GM19239 (cell line): ENCODE measurements around the gene GNAT2.
A peak's percentile ranks its signal among the peaks of the same experiment; 100 is the strongest.
"Not testable (repeated sequence)": the region's sequence is repeated elsewhere in the genome, so short reads cannot be mapped to it uniquely, and the experiment has no call there.

ENCODE experiments used
- DNase-seq: peaks from one replicate; pipeline ENCODE4 v3.0.0; 2011; ENCODE audit warnings: low spot score; ENCODE audit not compliant: insufficient read length
- FAIRE-seq: peaks from 2 replicates; lab custom pipeline; 2011; peaks lifted over from hg19 to GRCh38; lab: Jason Lieb, UNC

The GNAT2 gene

DNA sequence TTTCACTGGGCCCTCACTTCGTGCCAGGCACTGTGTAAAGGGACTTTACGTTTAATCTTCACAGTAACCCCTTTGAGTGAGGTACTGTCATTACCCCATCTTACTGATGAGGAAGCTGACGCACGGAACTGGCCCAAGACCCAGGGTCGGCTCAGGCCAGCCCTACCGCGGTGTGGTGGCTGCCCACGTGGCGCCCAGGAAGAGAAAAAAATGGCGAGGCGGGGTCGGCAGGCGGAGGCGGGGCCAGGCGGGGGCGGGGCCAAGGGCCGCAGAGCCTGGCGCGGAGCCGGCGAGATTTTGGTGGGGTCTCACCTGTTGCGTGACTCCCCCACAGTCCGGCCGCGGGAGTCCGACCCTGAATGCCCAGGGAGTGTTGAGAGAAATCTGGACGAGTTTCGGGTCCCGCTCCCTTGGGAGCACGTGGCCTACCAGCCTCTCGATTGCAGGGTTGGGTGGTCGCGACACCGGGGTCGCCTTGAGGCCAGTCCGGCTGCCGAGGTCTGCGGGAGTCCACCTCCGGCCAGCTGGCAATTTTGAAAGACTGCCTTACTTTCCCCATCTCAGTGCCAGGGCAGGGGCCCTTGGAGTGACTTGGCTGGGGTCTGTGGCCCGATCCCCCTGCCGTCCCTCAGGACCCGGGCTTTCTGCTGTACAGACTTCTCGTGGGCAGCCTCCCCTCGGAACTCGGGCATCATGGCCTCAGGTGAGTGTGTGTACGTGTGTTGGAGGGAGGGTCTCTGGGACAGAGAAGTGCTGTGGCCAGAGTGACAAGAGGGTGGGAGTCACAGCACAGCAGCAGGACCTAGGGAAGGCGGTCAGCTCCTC, at the start of gene GNAT2, which contains the start of gene AMPD2:
Gene GNAT2 (minus strand): TSS at position 41 of the 825 bp plus-strand sequence. CDS start 6,746 bp downstream, outside the sequence.
Gene AMPD2 (plus strand): TSS at position 262 of the 825 bp plus-strand sequence. CDS start 1,339 bp downstream, outside the sequence.
- peak; percentile 75 for DNase-seq
- FAIRE-seq, result peak; percentile 84

DNA sequence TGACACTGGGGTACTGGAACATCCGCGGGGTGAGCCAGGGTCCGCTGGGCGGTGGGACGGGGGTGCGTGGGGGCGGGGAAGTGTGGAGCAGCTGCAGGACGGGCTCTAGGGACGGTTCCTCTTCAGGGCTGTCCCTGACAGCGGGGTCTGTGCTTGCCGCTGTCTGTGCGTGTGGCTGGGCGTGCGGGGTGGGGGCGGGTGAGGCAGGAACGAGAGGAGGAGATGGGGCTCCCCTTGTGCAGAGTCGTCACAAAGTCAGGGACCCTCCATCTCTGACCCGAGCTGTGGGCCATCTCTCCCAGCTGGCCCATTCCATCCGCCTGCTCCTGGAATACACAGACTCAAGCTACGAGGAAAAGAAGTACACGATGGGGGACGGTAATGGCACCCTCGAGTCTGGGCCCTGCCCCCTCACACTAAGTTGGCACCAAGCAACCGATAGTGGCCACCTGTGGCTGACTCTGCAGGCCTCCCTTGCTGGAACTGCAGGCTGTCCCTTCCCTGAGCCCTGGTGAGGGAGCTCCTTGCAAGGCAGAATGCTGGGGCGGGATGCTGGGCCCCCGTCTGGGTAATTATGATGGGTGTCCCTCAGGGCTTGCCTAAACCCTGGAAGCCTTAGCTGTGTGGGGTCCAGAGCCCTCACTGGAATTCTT, 48.8 kb upstream of the GNAT2 start:
- FAIRE-seq (no peak), DNase-seq (no peak)

DNA sequence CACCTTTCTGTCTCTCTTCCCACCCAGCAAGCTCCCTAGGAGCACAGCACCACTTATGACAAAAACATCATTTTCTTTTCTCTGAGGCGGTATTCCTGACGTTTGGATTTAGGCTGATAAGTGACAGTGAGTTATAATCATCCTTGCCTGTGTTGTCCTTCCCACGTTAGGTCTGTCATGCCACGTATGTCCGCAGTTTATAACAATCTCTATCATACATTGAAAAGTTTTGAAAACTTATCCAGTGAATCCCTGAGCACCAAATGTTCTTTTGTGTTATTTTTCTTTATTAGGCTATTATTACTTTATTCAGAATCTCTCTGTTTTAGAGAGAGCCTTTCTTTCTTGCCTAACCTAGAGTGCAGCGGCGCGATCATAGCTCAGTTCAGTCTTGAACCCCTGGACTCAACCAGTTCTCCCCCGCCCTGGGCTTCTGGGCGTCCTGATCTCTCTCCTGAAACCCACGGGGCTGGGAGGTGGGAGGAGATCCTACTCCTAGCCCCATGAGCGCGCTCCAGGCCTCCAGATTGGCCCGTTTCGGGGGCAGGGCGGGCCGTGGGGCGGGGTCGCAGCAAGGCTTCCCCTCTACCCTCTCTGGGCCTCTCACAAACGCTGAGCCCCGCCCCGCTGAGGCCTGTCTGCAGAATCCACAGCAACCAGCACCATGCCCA, 48.2 kb upstream of the GNAT2 start, which contains the start of gene GSTM2:
Gene GSTM2 (plus strand): TSS at position 606 of the 671 bp plus-strand sequence. CDS start 59 bp downstream, at position 665.
- DNase-seq (peak; percentile 65), FAIRE-seq (no peak)

DNA sequence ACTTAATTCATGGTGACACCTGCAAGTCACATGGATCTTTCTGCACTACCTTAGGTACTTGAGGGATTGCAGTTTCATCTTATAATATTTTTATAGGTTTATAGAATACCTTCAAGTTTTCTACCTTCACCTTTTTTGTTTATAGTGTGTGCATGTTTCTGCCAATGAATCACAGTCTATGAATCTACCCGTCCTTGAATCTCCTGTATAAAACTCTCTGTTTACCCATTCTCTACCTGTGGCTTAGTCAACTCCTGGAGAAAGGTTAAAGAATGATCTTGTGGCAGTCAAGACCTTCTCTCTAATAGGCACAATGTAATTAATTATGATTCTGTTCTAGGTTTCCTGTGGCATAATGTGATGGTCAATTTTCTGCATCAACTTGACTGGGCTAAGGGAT, 45.3 kb upstream of the GNAT2 start:
- DNase-seq (no peak), FAIRE-seq (no peak)

DNA sequence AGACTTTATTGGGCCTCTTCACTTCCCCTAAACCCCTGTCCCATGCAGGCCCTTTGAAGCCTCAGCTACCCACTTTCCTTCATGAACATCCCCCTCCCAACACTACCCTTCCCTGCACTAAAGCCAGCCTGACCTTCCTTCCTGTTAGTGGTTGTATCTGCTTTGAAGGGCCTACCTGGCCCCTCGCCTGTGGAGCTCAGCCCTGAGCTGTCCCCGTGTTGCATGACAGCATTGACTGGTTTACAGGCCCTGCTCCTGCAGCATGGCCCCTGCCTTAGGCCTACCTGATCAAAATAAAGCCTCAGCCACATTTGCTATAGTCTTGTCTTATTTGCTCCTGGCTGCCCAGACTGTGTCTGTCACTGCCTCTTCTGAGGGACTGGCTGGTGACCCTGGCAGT, 42.0 kb upstream of the GNAT2 start:
- FAIRE-seq (no peak), DNase-seq (no peak)

DNA sequence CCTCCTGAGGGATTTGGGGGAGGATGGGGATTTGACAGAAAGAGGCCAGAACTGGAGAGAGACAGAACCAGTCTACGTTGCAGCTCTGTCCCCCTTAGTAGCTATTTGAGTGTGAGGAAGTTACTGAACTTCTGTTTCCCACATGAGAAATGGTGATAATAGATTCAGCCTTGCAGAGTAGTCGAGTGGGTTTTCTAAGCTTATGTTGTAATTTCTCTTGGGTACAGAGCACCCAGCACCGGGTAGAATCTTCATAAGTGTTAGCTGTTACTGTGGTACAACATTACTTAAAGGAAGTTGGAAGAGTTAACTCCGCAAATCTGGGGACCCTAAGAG, 41.2 kb upstream of the GNAT2 start:
- FAIRE-seq, DNase-seq: not testable (repeated sequence)

DNA sequence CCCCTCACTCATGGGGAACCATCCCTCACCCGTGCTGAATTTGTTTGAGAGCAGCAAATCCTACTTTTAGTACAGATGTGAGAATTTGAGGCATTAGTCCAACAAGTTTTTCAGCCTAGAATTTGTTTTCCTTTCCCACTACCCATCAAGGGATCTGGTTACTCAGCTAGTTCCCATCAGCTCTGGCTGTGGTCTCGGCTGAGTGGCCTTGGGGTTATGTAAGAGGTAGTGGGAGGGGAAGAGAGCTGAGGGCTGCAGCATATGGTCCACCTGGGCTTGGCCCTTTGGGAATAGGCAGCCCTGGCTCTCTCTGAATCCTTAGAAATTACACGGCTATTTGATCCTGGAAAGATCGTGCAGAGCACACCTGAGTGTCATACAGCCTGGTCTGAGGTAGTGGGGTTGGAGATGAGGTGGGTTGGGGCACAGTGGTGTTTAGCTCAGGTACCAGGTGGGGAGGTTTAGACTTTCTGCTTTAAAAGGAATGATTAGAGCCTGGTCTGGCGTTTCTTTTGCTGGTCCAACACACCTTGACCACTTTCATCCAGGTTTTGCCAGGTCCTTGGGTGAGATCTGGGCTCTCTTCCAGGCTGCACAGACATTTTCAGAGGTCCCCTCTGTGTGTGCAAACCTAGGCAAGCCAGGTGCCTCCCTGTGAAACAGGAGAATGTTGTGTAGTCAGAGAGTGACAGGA, 40.7 kb upstream of the GNAT2 start:
- FAIRE-seq, result no peak
- DNase-seq, result no peak

DNA sequence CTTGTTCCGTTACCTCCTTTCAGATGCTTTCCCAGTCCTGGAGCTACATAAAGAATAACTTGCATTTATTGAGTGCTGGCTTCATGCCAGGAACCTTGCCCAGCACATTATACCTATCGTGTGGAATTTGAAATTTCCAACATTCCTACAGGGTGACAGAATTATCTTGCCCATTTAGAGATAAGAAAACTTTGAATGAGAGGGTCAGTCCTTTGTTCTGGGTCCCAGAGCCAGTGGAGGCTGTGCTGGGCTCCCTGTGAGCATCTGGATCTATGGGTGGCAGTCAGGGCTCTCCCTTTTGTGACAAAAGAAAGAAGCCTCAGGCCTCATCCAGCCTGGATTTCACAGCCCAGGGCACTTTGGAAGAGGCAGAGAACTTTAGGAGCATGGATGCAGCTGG, 39.7 kb upstream of the GNAT2 start:
- DNase-seq (no peak), FAIRE-seq (no peak)

DNA sequence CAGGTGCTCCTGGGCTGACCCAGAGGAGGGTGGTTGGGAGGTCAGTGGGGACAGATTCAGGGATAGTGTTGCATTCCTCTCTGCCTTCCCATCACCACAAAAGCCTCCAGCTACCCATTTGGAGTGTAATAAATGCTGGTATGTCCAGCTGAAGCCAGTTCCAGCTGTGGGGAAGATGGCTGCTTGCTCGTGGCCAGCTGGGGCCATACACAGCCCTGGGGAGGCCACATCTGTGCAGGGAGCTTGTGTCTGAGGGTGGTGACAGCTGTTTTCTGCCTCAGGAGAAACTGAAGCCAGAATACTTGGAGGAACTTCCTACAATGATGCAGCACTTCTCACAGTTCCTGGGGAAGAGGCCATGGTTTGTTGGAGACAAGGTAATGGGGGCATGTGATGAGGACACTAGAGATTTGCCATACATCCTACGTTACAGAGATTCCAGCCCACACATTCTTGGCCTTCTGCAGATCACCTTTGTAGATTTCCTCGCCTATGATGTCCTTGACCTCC, 39.2 kb upstream of the GNAT2 start:
- FAIRE-seq (no peak), DNase-seq (no peak)

DNA sequence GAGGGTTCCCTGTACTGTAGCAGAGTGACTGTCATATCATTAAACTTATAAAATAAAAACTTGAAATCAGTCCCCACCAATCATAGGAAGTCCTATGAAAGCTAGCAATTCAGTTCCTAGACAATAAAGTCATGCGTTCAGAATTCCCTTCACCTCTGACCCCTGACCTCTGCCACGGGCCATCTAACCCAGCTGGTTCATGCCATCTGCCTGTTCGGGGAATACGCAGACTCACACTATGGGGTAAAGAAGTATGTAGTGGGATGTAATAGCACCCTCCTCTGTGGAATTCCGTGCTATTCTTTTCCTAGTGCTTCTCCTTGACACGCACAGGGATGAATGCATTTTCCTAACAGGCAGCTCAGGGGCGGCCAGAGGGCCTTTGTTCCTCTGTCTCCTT, 38.6 kb upstream of the GNAT2 start:
- FAIRE-seq, result no peak
- no peak for DNase-seq

DNA sequence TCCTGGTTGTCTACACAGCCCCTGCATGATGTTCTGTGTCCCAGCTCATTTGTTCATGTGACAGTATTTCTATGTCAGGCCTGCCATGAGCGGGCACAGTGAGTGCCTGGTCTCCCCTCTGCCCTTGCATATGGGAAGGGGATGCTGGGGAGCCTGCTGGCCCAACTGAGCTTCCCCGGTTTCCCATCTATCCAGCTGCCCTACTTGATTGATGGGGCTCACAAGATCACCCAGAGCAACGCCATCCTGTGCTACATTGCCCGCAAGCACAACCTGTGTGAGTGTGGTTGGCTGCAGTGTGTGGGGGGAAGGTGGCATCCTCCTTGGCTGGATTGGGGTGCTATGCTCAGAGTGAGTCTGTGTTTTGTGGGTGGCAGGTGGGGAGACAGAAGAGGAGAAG, 38.0 kb upstream of the GNAT2 start:
- DNase-seq (no peak), FAIRE-seq (no peak)

DNA sequence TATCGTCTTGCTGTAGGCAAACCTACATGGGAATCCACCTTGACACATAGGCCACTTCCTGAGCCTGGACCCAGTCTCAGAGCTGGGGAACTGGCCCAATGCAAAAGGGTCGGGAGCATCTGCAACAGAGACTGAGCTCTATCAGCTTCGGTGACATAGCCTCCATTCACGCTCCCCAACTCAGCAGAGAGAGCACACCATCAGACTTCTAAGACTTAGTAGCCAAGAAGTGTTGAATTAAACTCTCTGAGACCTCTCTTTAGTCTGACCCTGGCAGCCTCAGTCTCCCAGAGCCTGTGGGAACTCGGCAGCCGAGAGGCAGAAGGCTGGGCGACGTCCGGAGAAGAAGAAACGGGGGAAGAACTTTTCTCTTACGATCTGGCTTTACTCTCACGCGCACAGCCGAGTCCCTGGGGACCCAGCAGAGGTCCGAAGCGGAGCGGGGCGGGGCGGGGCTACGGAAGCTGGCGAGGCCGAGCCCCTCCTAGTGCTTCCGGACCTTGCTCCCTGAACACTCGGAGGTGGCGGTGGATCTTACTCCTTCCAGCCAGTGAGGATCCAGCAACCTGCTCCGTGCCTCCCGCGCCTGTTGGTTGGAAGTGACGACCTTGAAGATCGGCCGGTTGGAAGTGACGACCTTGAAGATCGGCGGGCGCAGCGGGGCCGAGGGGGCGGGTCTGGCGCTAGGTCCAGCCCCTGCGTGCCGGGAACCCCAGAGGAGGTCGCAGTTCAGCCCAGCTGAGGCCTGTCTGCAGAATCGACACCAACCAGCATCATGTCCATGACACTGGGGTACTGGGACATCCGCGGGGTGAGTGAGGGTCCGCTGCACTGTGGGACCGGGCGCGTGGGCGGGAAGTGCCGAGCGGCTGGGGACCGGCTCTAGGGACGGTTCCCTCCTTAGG, 36.5 kb upstream of the GNAT2 start, which contains the start of gene GSTM4:
Gene GSTM4 (plus strand): TSS at position 485 of the 905 bp plus-strand sequence. CDS start 291 bp downstream, at position 776.
- DNase-seq, result peak; percentile 80
- peak; percentile 89 for FAIRE-seq

DNA sequence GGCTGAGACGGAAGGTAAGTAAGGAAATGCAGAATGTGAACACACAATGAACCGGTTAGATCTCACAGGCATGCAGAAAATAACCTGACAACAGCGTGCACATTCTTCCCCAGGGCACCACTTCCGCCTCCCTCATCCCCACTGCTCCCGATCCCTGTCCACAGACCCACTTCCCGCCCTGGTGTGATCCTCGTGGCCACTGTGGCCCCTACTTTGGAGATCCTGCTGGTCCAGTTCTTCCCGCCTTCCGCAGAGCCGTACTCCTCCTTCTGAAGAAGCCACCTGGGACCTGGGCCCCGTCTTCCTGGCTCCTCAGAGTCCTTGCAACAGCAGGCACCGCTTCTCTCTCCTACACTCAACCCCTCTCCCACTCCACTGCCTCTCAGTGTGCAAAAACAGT, 35.1 kb upstream of the GNAT2 start:
- FAIRE-seq (no peak), DNase-seq (no peak)

DNA sequence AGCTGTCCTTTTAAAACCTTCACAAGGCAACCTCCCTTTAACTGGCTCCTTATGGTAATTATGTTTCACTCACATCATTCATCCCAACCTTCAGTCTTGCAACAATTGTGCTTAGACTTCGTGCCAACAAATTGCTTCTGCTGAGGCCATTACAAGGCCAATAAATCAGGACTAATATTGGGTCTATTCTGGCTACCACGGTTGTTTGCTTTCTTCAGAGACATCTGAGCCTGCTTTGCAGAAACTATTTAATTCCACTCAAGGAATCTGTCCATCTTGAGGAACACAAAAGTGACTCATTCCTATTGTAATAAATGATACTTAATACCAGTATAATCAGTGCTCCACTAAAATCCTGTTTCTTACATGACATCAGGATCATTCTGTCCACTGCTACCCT, 33.9 kb upstream of the GNAT2 start:
- DNase-seq, result no peak
- no peak for FAIRE-seq

DNA sequence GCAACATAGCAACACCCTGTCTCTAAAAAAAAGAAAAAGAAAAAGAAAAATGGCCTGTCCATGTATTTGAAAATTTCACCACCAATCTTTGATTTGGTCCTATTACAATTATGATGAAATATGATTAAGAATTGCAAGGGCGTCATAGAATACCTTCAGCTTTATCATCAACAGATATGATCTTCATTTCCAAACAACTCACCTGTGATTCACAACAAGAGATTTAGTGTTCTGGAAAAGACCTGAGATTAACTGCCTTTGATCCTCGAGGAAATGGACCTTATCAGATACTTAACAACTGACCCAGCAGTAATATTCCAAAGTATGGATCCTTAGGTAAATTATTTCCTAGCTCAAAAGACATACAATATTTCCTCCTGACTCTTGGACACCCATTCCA, 33.0 kb upstream of the GNAT2 start:
- FAIRE-seq (no peak), DNase-seq (no peak)

DNA sequence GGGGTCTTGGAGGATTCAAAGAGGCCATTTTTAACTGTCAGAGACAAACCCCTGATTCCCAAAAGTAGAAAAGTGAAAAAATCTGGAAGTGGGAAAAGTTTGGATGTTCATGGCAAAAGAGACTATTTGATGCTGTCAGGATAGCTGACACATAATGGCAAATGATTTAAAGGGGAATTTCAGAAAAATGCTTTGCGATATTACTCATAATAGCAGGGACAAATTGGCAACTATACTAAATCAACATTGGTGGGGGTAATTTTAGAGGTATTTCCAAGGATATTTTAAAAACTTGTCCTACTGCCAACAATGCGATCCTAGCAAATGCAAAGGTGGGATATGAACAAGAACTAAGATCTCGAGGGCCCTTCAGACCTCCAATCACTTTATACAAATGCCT, 31.2 kb upstream of the GNAT2 start:
- FAIRE-seq (no peak), DNase-seq (no peak)

DNA sequence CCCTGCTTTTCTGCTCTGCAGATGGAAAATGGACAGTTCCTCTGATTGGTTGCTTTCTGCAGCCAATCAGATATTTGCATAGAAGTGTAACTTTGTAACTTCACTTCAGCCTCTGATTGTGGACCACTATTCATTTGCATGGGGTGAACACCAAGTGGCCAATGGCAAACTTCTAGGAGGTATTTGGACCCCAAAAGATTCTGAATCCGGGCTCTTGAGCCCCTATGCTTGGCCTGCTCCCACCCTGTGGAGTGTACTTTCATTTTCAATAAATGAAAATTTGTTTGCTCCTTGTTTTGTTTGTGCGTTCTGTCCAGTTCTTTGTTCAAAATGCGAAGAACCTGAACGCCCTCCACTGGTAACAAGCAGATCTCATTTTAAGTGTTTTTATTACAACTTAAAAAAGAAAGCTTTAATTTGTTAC, 30.1 kb upstream of the GNAT2 start:
- no peak for DNase-seq

DNA sequence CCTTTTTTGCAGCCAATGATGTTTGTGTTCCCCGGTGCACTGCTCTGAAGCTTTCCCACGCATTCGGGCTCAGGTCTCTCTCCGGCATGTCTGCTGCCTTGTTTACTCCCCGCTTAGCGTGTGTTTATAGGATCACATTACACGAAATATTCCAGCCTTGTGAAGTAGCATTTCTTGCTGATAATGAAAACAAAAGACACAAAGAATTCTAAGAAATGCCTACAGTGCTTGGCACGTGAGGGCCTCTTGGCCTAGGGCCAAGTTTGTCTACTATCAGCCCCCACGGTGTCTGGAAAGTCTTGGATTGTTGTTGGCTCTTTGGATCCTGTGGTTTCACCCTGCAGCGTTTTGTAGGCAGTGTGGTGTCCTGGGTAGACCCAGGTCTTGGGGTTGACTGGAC, 25.3 kb upstream of the GNAT2 start:
- FAIRE-seq (no peak), DNase-seq (no peak)

More for the DNA sequence above, 30.1 kb upstream of the GNAT2 start:
- FAIRE-seq, result no peak
